WTC11 (cell line): Measurements from ENCODE around the gene DUT.

Experiments used
- FOXP1 ChIP-seq: sonication (generic); formaldehyde crosslinking; IDR thresholded peaks from 2 replicates; pipeline ENCODE4 v1.8.0; 2022; ENCODE audit warnings: missing genetic modification reagents, mild to moderate bottlenecking, moderate library complexity, borderline replicate concordance
- TF ChIP-seq, protein P1 (sequence below): fragments of 200-600 bp; IDR thresholded peaks from 2 replicates; pipeline ENCODE4 v1.8.0; 2022; ENCODE audit warnings: antibody characterized with exemption
- TF ChIP-seq, protein P2 (sequence below): sonication (generic); formaldehyde crosslinking; IDR thresholded peaks from 2 replicates; pipeline ENCODE4 v1.8.1; 2022; ENCODE audit warnings: missing genetic modification reagents, borderline replicate concordance

DNA sequence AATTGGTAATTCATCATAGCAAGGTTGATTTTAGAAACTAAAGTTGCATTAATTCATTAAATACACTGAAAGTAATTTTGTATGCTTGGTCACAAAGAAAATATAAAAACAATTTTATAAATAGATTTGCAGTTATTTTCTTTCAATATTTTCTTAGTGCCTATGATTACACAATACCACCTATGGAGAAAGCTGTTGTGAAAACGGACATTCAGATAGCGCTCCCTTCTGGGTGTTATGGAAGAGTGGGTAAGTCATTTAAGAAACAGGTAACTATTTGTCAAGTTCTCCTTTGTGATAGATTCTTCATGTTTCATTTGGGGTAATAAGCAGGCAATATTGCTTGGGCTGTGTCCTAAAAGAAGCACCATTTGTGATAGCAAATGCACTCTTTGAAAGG, 3.0 kb downstream of the DUT start:
- TF ChIP-seq, protein P1, sequence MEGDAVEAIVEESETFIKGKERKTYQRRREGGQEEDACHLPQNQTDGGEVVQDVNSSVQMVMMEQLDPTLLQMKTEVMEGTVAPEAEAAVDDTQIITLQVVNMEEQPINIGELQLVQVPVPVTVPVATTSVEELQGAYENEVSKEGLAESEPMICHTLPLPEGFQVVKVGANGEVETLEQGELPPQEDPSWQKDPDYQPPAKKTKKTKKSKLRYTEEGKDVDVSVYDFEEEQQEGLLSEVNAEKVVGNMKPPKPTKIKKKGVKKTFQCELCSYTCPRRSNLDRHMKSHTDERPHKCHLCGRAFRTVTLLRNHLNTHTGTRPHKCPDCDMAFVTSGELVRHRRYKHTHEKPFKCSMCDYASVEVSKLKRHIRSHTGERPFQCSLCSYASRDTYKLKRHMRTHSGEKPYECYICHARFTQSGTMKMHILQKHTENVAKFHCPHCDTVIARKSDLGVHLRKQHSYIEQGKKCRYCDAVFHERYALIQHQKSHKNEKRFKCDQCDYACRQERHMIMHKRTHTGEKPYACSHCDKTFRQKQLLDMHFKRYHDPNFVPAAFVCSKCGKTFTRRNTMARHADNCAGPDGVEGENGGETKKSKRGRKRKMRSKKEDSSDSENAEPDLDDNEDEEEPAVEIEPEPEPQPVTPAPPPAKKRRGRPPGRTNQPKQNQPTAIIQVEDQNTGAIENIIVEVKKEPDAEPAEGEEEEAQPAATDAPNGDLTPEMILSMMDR, result no peak
- TF ChIP-seq, protein P2, sequence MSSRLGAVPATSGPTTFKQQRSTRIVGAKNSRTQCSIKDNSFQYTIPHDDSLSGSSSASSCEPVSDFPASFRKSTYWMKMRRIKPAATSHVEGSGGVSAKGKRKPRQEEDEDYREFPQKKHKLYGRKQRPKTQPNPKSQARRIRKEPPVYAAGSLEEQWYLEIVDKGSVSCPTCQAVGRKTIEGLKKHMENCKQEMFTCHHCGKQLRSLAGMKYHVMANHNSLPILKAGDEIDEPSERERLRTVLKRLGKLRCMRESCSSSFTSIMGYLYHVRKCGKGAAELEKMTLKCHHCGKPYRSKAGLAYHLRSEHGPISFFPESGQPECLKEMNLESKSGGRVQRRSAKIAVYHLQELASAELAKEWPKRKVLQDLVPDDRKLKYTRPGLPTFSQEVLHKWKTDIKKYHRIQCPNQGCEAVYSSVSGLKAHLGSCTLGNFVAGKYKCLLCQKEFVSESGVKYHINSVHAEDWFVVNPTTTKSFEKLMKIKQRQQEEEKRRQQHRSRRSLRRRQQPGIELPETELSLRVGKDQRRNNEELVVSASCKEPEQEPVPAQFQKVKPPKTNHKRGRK (CRISPR knock-in tag), result no peak
- TF ChIP-seq FOXP1 (CRISPR knock-in tag), result no peak
